BE2C (cell line): Measurements from ENCODE around the gene CUL1.

ENCODE experiments used
- DNase-seq: peaks from one replicate; pipeline ENCODE4 v3.0.0-alpha.2; 2020
- H3K27me3 ChIP-seq: fragments of 250-450 bp; sonication (Bioruptor Pico); 2 replicates; pipeline ENCODE4 v1.5.1; 2020; ENCODE audit warnings: mild to moderate bottlenecking
- H3K36me3 ChIP-seq: fragments of 250-450 bp; sonication (Bioruptor Pico); 2 replicates; pipeline ENCODE4 v1.5.1; 2020; ENCODE audit warnings: mild to moderate bottlenecking
- H3K4me1 ChIP-seq: fragments of 250-450 bp; sonication (Bioruptor Pico); 2 replicates; pipeline ENCODE4 v1.5.1; 2020
- H3K4me3 ChIP-seq: 2 replicates; pipeline ENCODE4 v1.5.1; 2011; ENCODE audit warnings: low read depth, low read length
- H3K9me3 ChIP-seq: fragments of 250-450 bp; sonication (Bioruptor Pico); 2 replicates; pipeline ENCODE4 v1.5.1; 2020
- TF ChIP-seq, protein P1 (sequence below): IDR thresholded peaks from 2 replicates; pipeline ENCODE4 v1.5.1; 2012; ENCODE audit warnings: mild to moderate bottlenecking, low read depth, low read length

CUL1 gene

DNA sequence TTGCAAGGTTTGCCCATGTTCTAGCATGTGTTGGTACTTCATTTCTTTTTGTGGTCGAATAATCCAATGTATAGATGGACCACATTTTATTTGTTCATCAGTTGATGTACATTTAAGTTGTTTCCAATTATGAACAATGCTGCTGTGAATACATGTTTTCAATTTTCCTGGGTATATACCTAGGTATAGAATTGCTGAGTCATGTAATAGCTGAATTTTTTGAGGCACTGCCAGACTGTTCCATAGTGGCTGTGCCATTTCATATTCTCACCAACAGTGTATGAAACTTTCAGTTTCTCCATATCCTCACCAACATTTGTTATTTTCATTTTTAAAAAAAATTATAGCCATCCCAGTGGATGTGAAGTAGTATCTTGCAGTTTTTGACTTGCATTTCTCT lies 94.9 kb downstream of the CUL1 start:
- TF ChIP-seq, protein P1, sequence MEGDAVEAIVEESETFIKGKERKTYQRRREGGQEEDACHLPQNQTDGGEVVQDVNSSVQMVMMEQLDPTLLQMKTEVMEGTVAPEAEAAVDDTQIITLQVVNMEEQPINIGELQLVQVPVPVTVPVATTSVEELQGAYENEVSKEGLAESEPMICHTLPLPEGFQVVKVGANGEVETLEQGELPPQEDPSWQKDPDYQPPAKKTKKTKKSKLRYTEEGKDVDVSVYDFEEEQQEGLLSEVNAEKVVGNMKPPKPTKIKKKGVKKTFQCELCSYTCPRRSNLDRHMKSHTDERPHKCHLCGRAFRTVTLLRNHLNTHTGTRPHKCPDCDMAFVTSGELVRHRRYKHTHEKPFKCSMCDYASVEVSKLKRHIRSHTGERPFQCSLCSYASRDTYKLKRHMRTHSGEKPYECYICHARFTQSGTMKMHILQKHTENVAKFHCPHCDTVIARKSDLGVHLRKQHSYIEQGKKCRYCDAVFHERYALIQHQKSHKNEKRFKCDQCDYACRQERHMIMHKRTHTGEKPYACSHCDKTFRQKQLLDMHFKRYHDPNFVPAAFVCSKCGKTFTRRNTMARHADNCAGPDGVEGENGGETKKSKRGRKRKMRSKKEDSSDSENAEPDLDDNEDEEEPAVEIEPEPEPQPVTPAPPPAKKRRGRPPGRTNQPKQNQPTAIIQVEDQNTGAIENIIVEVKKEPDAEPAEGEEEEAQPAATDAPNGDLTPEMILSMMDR = no peak
- Histone ChIP-seq H3K9me3 (no peaks in the 10 kb centered on the region), H3K4me3 (no peak overlapping the region), H3K36me3 (peaks cover 90% of the 10 kb centered on the region), H3K4me1 (no peaks in the 10 kb centered on the region), H3K27me3 (no peaks in the 10 kb centered on the region)
- no peak for DNase-seq

DNA sequence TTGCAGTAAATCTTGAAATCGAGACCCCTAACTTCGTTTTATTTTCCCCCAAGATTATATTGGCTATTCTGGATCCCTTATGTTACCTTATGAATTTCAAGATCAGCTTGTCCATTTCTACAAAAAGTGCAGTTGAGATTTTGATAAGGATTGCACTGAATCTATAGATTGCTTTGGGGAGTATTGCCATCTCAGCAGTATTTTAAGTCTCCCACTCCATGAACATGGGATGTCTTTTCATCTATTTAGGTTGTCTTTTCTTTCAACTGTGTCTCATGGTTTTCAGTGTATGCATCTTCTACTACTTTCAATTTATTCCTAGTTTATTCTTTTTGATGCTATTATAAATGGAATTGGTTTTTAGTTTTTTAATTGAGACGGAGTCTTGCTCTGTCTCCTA lies 95.8 kb downstream of the CUL1 start:
- no peaks in the 10 kb centered on the region for H3K9me3 ChIP-seq
- H3K4me3 ChIP-seq = no peak overlapping the region
- H3K36me3 ChIP-seq = peaks cover 90% of the 10 kb centered on the region
- H3K4me1 ChIP-seq = no peaks in the 10 kb centered on the region
- no peak for DNase-seq
- no peaks in the 10 kb centered on the region for H3K27me3 ChIP-seq
- TF ChIP-seq, protein P1 = no peak

GRCh38 chr7:148796841-148797240 lies 98.1 kb downstream of the CUL1 start:
- no peaks in the 10 kb centered on the region for H3K4me1 ChIP-seq
- TF ChIP-seq, protein P1 = no peak
- no peak for DNase-seq
- no peaks in the 10 kb centered on the region for H3K27me3 ChIP-seq
- no peaks in the 10 kb centered on the region for H3K9me3 ChIP-seq
- peaks cover 88% of the 10 kb centered on the region for H3K36me3 ChIP-seq
- H3K4me3 ChIP-seq = no peak overlapping the region

GRCh38 chr7:148799893-148800555 lies 101.3 kb downstream of the CUL1 start:
- Histone ChIP-seq H3K36me3 (peaks cover 69% of the 10 kb centered on the region), H3K4me1 (no peaks in the 10 kb centered on the region), H3K9me3 (no peaks in the 10 kb centered on the region), H3K27me3 (no peaks in the 10 kb centered on the region), H3K4me3 (no peak overlapping the region)
- TF ChIP-seq, protein P1 = no peak
- no peak for DNase-seq

- Histone ChIP-seq H3K4me1 (no peaks in the 10 kb centered on the region), H3K9me3 (no peaks in the 10 kb centered on the region), H3K36me3 (peaks cover 67% of the 10 kb centered on the region), H3K27me3 (no peaks in the 10 kb centered on the region), H3K4me3 (no peak overlapping the region)
- no peak for DNase-seq
- TF ChIP-seq, protein P1 = no peak
Observed at GRCh38 chr7:148800677-148801076, 102.0 kb downstream of the CUL1 start.

GRCh38 chr7:148802101-148802493 lies 103.4 kb downstream of the CUL1 start:
- Histone ChIP-seq H3K36me3 (peaks cover 65% of the 10 kb centered on the region), H3K4me1 (no peaks in the 10 kb centered on the region), H3K4me3 (no peak overlapping the region), H3K27me3 (no peaks in the 10 kb centered on the region), H3K9me3 (no peaks in the 10 kb centered on the region)
- DNase-seq = no peak
- TF ChIP-seq, protein P1 = no peak
